ENCODE data around the gene APOC3.
"Not testable (repeated sequence)": the region's sequence is repeated elsewhere in the genome, so short reads cannot be mapped to it uniquely, and the experiment has no call there.

APOC3 gene

DNA sequence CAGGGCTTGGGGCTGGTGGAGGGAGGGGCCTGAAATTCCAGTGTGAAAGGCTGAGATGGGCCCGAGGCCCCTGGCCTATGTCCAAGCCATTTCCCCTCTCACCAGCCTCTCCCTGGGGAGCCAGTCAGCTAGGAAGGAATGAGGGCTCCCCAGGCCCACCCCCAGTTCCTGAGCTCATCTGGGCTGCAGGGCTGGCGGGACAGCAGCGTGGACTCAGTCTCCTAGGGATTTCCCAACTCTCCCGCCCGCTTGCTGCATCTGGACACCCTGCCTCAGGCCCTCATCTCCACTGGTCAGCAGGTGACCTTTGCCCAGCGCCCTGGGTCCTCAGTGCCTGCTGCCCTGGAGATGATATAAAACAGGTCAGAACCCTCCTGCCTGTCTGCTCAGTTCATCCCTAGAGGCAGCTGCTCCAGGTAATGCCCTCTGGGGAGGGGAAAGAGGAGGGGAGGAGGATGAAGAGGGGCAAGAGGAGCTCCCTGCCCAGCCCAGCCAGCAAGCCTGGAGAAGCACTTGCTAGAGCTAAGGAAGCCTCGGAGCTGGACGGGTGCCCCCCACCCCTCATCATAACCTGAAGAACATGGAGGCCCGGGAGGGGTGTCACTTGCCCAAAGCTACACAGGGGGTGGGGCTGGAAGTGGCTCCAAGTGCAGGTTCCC, at the start of gene APOC3:
TSS of gene APOC3 (plus strand) at position 383 of the 659 bp plus-strand sequence. CDS start 676 bp downstream, outside the sequence.
- no peak for DNase-seq

- DNase-seq, result no peak
These were observed 47.0 kb upstream of the APOC3 start for GRCh38 chr11:116782728-116783127.

- no peak for DNase-seq
These were observed 43.4 kb upstream of the APOC3 start for GRCh38 chr11:116786326-116786725.

DNA sequence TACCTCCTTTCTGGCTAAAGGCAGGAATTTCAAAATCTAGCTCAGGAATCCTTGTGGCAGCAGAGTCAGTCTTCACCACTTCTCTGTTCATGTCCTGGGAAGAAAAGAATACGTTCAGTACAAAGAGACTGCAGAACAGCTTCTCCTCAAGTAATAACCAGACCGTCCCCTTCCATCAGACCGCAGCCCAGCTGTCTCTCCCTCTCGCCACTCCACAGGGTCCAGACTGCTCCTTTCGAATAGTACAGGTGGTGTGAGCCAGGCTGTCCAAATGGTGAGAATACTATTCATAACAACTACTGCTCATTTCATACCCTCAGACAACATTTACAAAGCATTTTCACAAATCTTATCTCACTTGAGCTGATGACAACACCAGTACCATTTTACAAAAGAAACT, 42.7 kb upstream of the APOC3 start:
- DNase-seq, result no peak

DNA sequence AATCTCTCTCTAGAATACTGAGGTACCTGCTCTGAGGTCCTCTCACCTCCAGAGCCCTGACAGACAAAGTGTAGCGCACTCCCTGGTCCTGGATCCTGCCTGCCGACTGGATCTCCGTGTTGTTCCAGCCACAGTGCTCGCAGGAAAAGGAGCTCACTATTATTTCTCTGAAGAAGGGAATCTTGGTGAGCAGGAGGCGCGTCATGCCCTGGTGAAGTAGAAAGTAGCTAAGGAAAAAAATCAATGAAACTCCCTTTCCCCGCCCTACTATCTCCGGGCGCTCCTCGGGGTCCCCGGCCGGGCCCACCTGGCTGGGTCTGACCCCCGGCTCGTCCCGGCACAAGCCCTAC, 42.3 kb upstream of the APOC3 start:
- DNase-seq, result no peak

DNA sequence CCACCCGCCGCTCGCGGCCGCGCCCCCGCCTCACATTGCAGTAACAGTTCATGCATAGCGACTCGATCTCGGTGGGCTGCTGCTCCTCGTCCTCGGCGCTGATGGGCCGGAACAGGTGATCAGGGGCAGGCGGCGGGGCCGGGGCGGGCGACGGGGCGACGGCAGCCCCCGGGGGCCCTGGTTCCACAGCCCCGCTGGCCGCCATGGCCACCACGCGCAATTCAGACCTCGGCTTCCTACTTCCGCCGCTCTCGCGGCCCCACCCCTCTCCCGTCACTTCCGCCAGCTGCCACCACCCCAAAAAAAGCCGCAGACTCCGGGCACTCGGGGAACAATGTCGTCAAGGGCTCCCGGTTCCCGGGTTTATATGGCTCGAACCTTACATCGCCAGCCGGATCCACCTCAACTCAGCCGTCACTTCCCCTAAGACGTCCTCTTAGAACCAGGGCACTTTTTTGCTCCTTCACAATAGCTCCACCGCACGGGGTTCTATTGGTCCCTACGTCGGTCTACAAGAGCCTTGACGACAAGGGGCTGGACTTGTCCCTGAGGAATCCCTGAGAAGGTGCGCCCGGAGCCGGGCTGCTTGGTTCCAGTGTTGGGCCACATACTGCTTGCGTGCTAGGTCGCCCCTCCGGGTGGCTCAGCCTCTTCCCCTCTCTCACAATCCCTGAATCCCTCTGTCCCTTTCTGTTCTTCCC, 41.8 kb upstream of the APOC3 start, which contains the start of gene ZPR1:
TSS of gene ZPR1 (minus strand) at position 238 of the 701 bp plus-strand sequence. CDS start at position 205, 33 bp downstream.
- DNase-seq, result peak; percentile 63

GRCh38 chr11:116788534-116788933, 41.2 kb upstream of the APOC3 start:
- no peak for DNase-seq

- DNase-seq, result no peak
These were observed 40.7 kb upstream of the APOC3 start for GRCh38 chr11:116788975-116789374.

GRCh38 chr11:116790167-116791001, 39.3 kb upstream of the APOC3 start:
- no peak for DNase-seq

- DNase-seq, result peak; percentile 26
These were observed 38.5 kb upstream of the APOC3 start for GRCh38 chr11:116791002-116791812.

- DNase-seq, result no peak
These were observed 37.9 kb upstream of the APOC3 start, which contains the start of gene APOA5 for GRCh38 chr11:116791813-116792143. APOA5 (minus strand) TSS chr11:116791879; CDS start chr11:116791860, 19 bp downstream.

- no peak for DNase-seq
These were observed 37.4 kb upstream of the APOC3 start for GRCh38 chr11:116792144-116792868.

- DNase-seq, result peak; percentile 38
These were observed 36.6 kb upstream of the APOC3 start for GRCh38 chr11:116792869-116793771.

GRCh38 chr11:116793772-116794097, 36.0 kb upstream of the APOC3 start:
- peak; percentile 44 for DNase-seq

GRCh38 chr11:116794851-116795250, 34.9 kb upstream of the APOC3 start:
- no peak for DNase-seq

- no peak for DNase-seq
These were observed 33.2 kb upstream of the APOC3 start for GRCh38 chr11:116796548-116796947.

DNA sequence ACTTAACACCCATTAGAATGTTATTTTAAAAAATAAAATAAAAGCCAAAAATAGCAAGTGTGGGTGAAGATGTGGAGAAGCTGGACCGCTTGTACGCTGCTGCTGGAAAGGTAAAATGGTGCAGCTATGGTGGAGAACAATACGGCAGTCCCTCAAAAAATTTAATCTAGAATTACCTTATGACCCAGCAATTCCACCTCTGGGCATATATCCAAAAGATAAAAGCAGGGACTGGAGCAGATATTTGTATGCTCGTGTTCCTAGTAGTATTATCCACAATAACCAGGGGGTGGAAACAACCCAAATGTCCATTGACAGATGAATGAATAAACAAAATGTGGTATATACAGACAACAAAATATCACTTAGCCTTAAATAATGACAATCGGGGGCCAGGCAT, 31.9 kb upstream of the APOC3 start:
- DNase-seq, result no peak

GRCh38 chr11:116798368-116798767, 31.3 kb upstream of the APOC3 start:
- DNase-seq, result no peak

DNA sequence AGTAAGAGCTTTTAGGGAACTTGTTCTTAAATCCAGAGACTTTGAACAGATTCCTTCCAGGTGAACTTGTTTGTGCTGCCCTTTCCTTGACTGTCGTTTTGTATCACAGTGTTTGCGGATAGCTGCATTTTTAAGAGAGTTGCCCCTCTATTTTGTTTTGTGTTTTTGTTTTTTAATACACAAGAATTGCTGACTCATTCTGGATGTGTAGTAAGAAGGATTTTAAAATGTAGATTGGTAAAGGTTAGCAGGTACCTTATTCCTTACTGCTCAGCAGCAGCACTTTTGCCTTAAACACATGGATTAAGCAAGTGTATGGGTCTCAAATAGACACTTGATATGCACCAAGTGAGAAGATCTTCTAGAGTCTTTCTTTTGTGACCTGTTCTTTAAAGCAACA, 29.1 kb upstream of the APOC3 start:
- DNase-seq, result no peak

- DNase-seq, result not testable (repeated sequence)
These were observed 28.0 kb upstream of the APOC3 start for GRCh38 chr11:116801662-116802061.

DNA sequence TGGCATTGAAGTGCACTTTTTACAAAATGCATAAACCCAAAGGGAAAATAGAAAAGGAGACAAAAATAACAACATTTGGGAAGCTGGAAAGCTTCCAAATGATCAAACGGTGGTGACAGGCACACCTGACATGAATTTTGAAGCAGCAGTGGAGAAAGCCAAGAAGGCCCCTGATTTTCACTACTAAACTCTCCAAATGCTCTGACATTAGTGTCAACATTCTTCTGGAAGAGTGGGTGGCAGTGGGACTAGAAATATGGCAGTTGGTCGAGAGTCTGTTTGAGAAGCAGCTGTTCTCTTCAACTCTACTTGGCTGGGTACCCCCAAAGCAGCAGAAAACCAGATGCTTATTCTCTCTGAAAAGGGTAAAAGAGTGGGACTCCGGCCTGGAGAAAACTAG, 25.7 kb upstream of the APOC3 start:
- no peak for DNase-seq

Measured in MV-4-11 (cell line).